Vagina (tissue), 2 donors: ENCODE measurements around the gene NXPH4.

ENCODE experiments used
- CTCF ChIP-seq, 3 experiments: fragments of 450-650 bp in 2 of 3; fragments of 200-600 bp in 1 of 3; sonication (generic) in 1 of 3; IDR thresholded peaks; one replicate each; pipeline ENCODE4 v1.5.1; 2017 to 2019; ENCODE audit warnings: antibody characterized with exemption in 3 of 3, mild to moderate bottlenecking in 2 of 3, moderate library complexity in 2 of 3
- POLR2A ChIP-seq, 2 donors: fragments of 450-650 bp; IDR thresholded peaks; one replicate each; pipeline ENCODE4 v1.6.1; 2017; ENCODE audit warnings: antibody characterized with exemption in 2 of 2, mild to moderate bottlenecking in 2 of 2, moderate library complexity in 2 of 2
- POLR2AphosphoS5 ChIP-seq, 2 donors: sonication (generic); formaldehyde crosslinking; IDR thresholded peaks; one replicate each; pipeline ENCODE4 v1.9.0; 2017; ENCODE audit warnings: antibody characterized with exemption in 2 of 2, mild to moderate bottlenecking in 2 of 2, low read depth in 1 of 2; ENCODE audit not compliant: insufficient read depth in 1 of 2

- TF ChIP-seq CTCF (IDR thresholded peaks at IDR 0.05) = no peak
- no peak for TF ChIP-seq POLR2A (IDR thresholded peaks at IDR 0.05)
- TF ChIP-seq POLR2AphosphoS5 (IDR thresholded peaks at IDR 0.05; ENCODE audit: insufficient read depth in 1 of 2, low read depth in 1 of 2) = no peak
Measured at GRCh38 chr12:57223191-57224165, 6.9 kb downstream of the NXPH4 start.
